HepG2 (cell line): Measurements from ENCODE around the gene LAP3. TPM values are rescaled to one million over a fixed set of nuclear protein-coding genes. Genes with fewer than 3 reads are reported as not detected.
A peak's percentile ranks its signal among the peaks of the same experiment; 100 is the strongest.

Experiments
- ATAD3A ChIP-seq: sonication (generic); formaldehyde crosslinking; IDR thresholded peaks from 2 replicates; pipeline ENCODE4 v1.4.0; 2020; ENCODE audit warnings: missing genetic modification reagents
- ATF7 ChIP-seq, 2 experiments: fragments of 450-650 bp in 1 of 2; sonication (generic) in 1 of 2; formaldehyde crosslinking in 1 of 2; IDR thresholded peaks; 2 replicates each; pipeline versions ENCODE4 v1.4.0 to v1.6.1; 2016 to 2020; ENCODE audit warnings: antibody characterized with exemption in 1 of 2, mild to moderate bottlenecking in 1 of 2, missing genetic modification reagents in 1 of 2
- BRF2 ChIP-seq: sonication (generic); formaldehyde crosslinking; IDR thresholded peaks from 2 replicates; pipeline ENCODE4 v1.8.1; 2022; ENCODE audit warnings: mild to moderate bottlenecking, missing genetic modification reagents
- CCDC6 ChIP-seq: sonication (generic); formaldehyde crosslinking; IDR thresholded peaks from 2 replicates; pipeline ENCODE4 v1.8.1; 2022; ENCODE audit warnings: mild to moderate bottlenecking, missing genetic modification reagents, moderate library complexity
- CREB3 ChIP-seq: sonication (generic); formaldehyde crosslinking; IDR thresholded peaks from 2 replicates; pipeline ENCODE4 v1.5.0; 2020; ENCODE audit warnings: missing genetic modification reagents
- EP300 ChIP-seq, 3 experiments: sonication (generic) in 1 of 3; formaldehyde crosslinking in 1 of 3; IDR thresholded peaks; 2 replicates each; pipeline versions ENCODE4 v1.5.1 to v1.6.1; 2011 to 2020; ENCODE audit warnings: low read depth in 2 of 3, low read length in 2 of 3, borderline replicate concordance in 1 of 3, improper control_type of control experiment in 1 of 3, mild to moderate bottlenecking in 1 of 3, missing genetic modification reagents in 1 of 3, moderate library complexity in 1 of 3
- KDM5A ChIP-seq: fragments of 200-600 bp; sonication (generic); IDR thresholded peaks from 2 replicates; pipeline ENCODE4 v1.7.0; 2018; ENCODE audit warnings: antibody characterized with exemption, mild to moderate bottlenecking, low read length, borderline replicate concordance
- LCORL ChIP-seq, 2 experiments: fragments of 450-650 bp in 1 of 2; sonication (generic) in 1 of 2; formaldehyde crosslinking in 1 of 2; IDR thresholded peaks; 2 replicates each; pipeline versions ENCODE4 v1.5.0 to v1.6.1; 2017 to 2020; ENCODE audit warnings: antibody characterized with exemption in 1 of 2, missing genetic modification reagents in 1 of 2
- NFAT5 ChIP-seq: sonication (generic); formaldehyde crosslinking; IDR thresholded peaks from 2 replicates; pipeline ENCODE4 v1.4.0; 2020; ENCODE audit warnings: missing genetic modification reagents
- ZBTB7B ChIP-seq: sonication (generic); formaldehyde crosslinking; IDR thresholded peaks from 2 replicates; pipeline ENCODE4 v1.4.0; 2020; ENCODE audit warnings: missing genetic modification reagents
- ZFP41 ChIP-seq: sonication (generic); formaldehyde crosslinking; IDR thresholded peaks from 2 replicates; pipeline ENCODE4 v1.4.0; 2020; ENCODE audit warnings: mild to moderate bottlenecking, missing genetic modification reagents, borderline replicate concordance
- ZNF280B ChIP-seq: sonication (generic); formaldehyde crosslinking; IDR thresholded peaks from 2 replicates; pipeline ENCODE4 v1.5.0; 2020; ENCODE audit warnings: missing genetic modification reagents, mild to moderate bottlenecking, borderline replicate concordance
- ZNF317 ChIP-seq: sonication (generic); formaldehyde crosslinking; IDR thresholded peaks from 2 replicates; pipeline ENCODE4 v1.5.0; 2020; ENCODE audit warnings: mild to moderate bottlenecking, missing genetic modification reagents
- ZNF367 ChIP-seq: sonication (generic); formaldehyde crosslinking; IDR thresholded peaks from 2 replicates; pipeline ENCODE4 v1.4.0; 2020; ENCODE audit warnings: missing genetic modification reagents, borderline replicate concordance
- ZNF451 ChIP-seq: sonication (generic); formaldehyde crosslinking; IDR thresholded peaks from 2 replicates; pipeline ENCODE4 v1.5.0; 2020; ENCODE audit warnings: mild to moderate bottlenecking, missing genetic modification reagents
- ZNF512B ChIP-seq: sonication (generic); formaldehyde crosslinking; IDR thresholded peaks from 2 replicates; pipeline ENCODE4 v1.5.1; 2020; ENCODE audit warnings: missing genetic modification reagents, mild to moderate bottlenecking, borderline replicate concordance
- ZNF558 ChIP-seq: sonication (generic); formaldehyde crosslinking; IDR thresholded peaks from 2 replicates; pipeline ENCODE4 v1.9.0; 2022; ENCODE audit warnings: mild to moderate bottlenecking, missing genetic modification reagents, borderline replicate concordance
- polyA plus RNA-seq, 8 experiments: library from polyadenylated mRNA; depleted of rRNA in 3 of 8; stranded (reverse) in 7 of 8; unstranded in 1 of 8; fragments of >200 nt; fragmentation: Illumina TruSeq in 4 of 8; extraction: Trizol in 4 of 8; gene quantifications; 2 replicates each; pipeline versions ENCODE4 v1.2.1 to v1.2.3, GENCODE V29; 2011 to 2016; ENCODE audit warnings: low read depth in 4 of 8, missing spikeins in 1 of 8, mixed read lengths in 1 of 8; ENCODE audit not compliant: insufficient read depth in 1 of 8
- total RNA-seq, 5 experiments: library from RNA; depleted of rRNA; stranded (reverse); fragments of >200 nt; fragmentation: Illumina TruSeq; extraction: Trizol; gene quantifications; 2 replicates each; pipeline ENCODE4 v1.2.3, GENCODE V29; 2016; ENCODE audit warnings: low read depth in 1 of 5

Gene LAP3
- total and polyA plus RNA-seq, 2 of the 13 experiments (the other 11 are each of a cell fraction or from before 2014, with no cell fraction given) = 106 to 125 TPM

- TF ChIP-seq ZNF512B (CRISPR knock-in tag) = no peak
- TF ChIP-seq NFAT5 (CRISPR knock-in tag) = no peak
- no peak for TF ChIP-seq ZNF367 (CRISPR knock-in tag)
- peak; percentile 37; the same call in 1 of the 2 replicates for TF ChIP-seq LCORL (IDR thresholded peaks at IDR 0.05)
- TF ChIP-seq LCORL (CRISPR knock-in tag; IDR thresholded peaks at IDR 0.05) = no peak
- no peak for TF ChIP-seq ATAD3A
- no peak for TF ChIP-seq ZNF558 (CRISPR knock-in tag)
- no peak for TF ChIP-seq ZNF451 (CRISPR knock-in tag)
- peak in 1 of 2 experiments; percentile 86; a peak in 2 of 4 replicates for TF ChIP-seq EP300 (IDR thresholded peaks at IDR 0.05; ENCODE audit: low read depth in 2 of 2, low read length in 2 of 2)
- TF ChIP-seq EP300 (CRISPR knock-in tag; IDR thresholded peaks at IDR 0.05; ENCODE audit: borderline replicate concordance) = no peak
- no peak for TF ChIP-seq ZNF280B (CRISPR knock-in tag)
- TF ChIP-seq ATF7 (IDR thresholded peaks at IDR 0.05) = no peak
- TF ChIP-seq ATF7 (CRISPR knock-in tag; IDR thresholded peaks at IDR 0.05) = no peak
- TF ChIP-seq BRF2 (CRISPR knock-in tag) = no peak
- no peak for TF ChIP-seq ZBTB7B (CRISPR knock-in tag)
- TF ChIP-seq ZNF317 (CRISPR knock-in tag) = no peak
- TF ChIP-seq ZFP41 = no peak
- TF ChIP-seq KDM5A = no peak
- no peak for TF ChIP-seq CREB3
- TF ChIP-seq CCDC6 (CRISPR knock-in tag) = no peak
Measured at GRCh38 chr4:17556498-17556897, 20.5 kb upstream of the LAP3 start (continued).
